NCI-H1436 (cell line): ENCODE measurements around the gene AIP.

Experiments
- DNase-seq: peaks from one replicate; lab custom pipeline; 2025; lab: John Stamatoyannopoulos, UW

AIP gene

GRCh38 chr11:67534070-67534679 is 51.3 kb downstream of the AIP start:
- DNase-seq = no peak

- DNase-seq = no peak
These were observed 52.7 kb downstream of the AIP start for GRCh38 chr11:67535561-67535960.

- no peak for DNase-seq
These were observed 55.5 kb downstream of the AIP start for GRCh38 chr11:67538306-67538705.

- DNase-seq = no peak
These were observed 56.1 kb downstream of the AIP start for GRCh38 chr11:67538823-67539505.

- DNase-seq = no peak
These were observed 56.7 kb downstream of the AIP start for GRCh38 chr11:67539550-67539949.
